ENCODE measurements around the gene HRH1. TPM values are rescaled to one million over a fixed set of nuclear protein-coding genes. Genes with fewer than 3 reads are reported as not detected.

HRH1 gene
- total RNA-seq, 1 donor from 2014 or later = not detected

DNA sequence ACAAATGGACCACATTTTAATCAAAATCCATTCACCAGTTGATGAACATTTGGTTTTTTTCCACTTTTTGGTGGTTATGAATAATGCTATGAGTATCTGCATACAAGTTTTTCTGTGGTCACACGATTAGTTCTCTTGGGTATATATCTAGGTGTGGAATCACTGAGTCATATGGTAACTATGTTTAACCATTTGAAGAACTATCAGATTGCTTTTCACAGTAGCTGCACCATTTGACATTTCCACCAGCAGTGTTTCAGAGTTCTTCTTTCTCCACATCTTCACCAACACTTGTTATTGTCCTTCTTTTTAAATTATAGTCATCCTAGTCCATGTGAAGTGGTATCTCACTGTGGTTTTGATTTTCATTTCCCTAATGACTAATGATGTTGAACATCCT, 84.6 kb downstream of the HRH1 start:
- Mint-ChIP-seq H3K9me3 (peaks cover 2% of the 10 kb centered on the region), H3K27me3 (ENCODE audit: low read depth) (peaks cover 59% of the 10 kb centered on the region), H3K27ac (ENCODE audit: unreplicated experiment) (no peak overlapping the region), H3K4me1 (no peaks in the 10 kb centered on the region), H3K36me3 (ENCODE audit: low read depth) (no peaks in the 10 kb centered on the region), H3K4me3 (no peak overlapping the region)
- TF ChIP-seq, protein P1, sequence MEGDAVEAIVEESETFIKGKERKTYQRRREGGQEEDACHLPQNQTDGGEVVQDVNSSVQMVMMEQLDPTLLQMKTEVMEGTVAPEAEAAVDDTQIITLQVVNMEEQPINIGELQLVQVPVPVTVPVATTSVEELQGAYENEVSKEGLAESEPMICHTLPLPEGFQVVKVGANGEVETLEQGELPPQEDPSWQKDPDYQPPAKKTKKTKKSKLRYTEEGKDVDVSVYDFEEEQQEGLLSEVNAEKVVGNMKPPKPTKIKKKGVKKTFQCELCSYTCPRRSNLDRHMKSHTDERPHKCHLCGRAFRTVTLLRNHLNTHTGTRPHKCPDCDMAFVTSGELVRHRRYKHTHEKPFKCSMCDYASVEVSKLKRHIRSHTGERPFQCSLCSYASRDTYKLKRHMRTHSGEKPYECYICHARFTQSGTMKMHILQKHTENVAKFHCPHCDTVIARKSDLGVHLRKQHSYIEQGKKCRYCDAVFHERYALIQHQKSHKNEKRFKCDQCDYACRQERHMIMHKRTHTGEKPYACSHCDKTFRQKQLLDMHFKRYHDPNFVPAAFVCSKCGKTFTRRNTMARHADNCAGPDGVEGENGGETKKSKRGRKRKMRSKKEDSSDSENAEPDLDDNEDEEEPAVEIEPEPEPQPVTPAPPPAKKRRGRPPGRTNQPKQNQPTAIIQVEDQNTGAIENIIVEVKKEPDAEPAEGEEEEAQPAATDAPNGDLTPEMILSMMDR (conservative IDR thresholded peaks at IDR 0.05) = no peak
- DNase-seq (ENCODE audit: low read depth, low spot score) = no peak

DNA sequence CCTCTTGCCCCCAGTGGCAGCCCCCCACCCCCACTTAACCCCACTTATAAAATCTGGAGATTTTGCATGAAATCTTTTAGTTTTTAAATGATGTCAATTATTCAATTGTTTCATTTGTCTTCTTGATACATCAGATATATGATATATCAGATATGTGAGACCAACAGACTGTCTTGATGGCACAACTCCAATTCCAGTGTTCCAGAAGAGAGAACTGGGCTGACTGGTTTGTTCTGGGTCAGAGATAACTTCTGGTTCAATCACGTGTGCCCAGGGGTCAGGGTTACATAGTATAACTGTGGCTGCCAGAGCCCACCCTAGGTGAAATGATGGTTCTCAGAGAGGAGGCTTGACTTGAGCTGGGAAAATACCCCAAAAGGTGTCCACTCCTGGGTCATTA, 85.5 kb downstream of the HRH1 start:
- no peak overlapping the region for H3K27ac Mint-ChIP-seq (ENCODE audit: unreplicated experiment)
- no peak overlapping the region for H3K4me3 Mint-ChIP-seq
- peaks cover 55% of the 10 kb centered on the region for H3K27me3 Mint-ChIP-seq (ENCODE audit: low read depth)

DNA sequence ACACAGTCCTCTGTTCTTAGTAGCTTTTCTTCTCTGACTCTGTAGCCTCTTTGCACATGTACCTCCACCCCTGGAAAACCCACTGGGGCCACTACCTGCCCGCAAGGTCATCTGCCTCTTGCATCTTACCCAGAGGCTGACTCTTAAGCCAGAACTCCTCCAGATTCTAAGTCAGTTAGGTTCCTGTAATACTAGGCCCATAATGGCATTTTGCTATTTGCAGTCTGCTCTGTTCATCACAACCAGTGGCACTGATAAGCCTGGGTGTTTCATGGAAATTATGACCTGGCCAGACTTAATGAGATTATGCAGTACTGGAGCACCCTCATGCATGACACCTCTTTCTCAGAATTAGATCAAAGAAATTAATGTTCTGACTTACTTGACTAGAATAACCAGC, 86.2 kb downstream of the HRH1 start:
- no peak overlapping the region for H3K4me3 Mint-ChIP-seq
- H3K36me3 Mint-ChIP-seq (ENCODE audit: low read depth) = no peaks in the 10 kb centered on the region

More for the DNA sequence above, 85.5 kb downstream of the HRH1 start:
- no peaks in the 10 kb centered on the region for H3K4me1 Mint-ChIP-seq
- peaks cover 2% of the 10 kb centered on the region for H3K9me3 Mint-ChIP-seq
- H3K36me3 Mint-ChIP-seq (ENCODE audit: low read depth) = no peaks in the 10 kb centered on the region
- TF ChIP-seq, protein P1 (conservative IDR thresholded peaks at IDR 0.05) = no peak
- no peak for DNase-seq (ENCODE audit: low read depth, low spot score)

DNA sequence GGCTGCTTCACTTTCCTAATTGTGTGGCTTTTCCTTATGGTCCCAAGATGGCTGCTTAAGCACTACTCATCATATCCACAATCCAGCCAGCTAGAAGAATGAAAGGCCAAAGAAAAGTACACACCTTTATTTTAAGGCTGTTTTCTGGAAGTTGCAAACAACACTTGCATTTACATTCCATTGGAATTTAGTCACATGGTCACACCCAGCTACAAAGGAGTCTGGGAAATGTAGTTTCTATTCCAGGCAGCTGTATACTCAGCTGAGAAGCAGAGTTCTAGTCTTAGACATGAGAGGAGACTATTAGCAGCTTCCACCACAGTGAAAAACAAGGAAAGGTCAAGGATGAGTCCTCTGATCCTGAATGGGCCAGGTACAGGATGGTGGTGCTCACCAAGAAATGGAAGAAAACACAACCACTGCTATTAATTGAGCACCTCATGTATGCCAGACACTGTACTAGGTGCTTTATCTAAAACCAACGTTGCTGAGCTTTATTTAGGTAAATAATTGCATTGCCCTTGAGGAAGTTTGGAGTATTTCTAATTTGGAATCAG, 89.9 kb downstream of the HRH1 start:
- TF ChIP-seq, protein P1 (conservative IDR thresholded peaks at IDR 0.05) = no peak

More for the DNA sequence above, 86.2 kb downstream of the HRH1 start:
- Mint-ChIP-seq H3K27me3 (ENCODE audit: low read depth) (peaks cover 54% of the 10 kb centered on the region), H3K27ac (ENCODE audit: unreplicated experiment) (no peak overlapping the region), H3K4me1 (no peaks in the 10 kb centered on the region), H3K9me3 (peaks cover 2% of the 10 kb centered on the region)
- TF ChIP-seq, protein P1 (conservative IDR thresholded peaks at IDR 0.05) = no peak
- no peak for DNase-seq (ENCODE audit: low read depth, low spot score)

DNA sequence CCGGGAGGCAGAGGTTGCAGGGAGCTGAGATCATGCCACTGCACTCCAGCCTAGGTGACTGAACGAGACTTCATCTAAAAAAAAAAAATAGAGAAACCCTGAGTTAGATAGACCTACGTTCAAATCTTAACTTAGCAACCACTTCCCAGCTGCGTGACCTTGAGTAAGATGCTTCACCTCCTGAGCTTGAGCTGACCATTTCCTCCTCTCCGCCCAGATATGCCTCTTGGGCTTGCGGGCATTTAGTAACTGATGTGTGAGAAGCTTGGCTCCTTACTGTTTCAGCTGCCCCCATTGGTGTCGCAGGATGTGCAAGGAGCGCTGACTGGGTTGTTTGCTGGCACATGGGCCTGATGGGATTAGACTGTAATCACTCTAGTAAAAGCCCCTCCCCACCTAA, 91.0 kb downstream of the HRH1 start:
- H3K4me3 Mint-ChIP-seq = no peak overlapping the region
- H3K27ac Mint-ChIP-seq (ENCODE audit: unreplicated experiment) = no peak overlapping the region
- H3K9me3 Mint-ChIP-seq = no peaks in the 10 kb centered on the region
- H3K4me1 Mint-ChIP-seq = no peaks in the 10 kb centered on the region
- no peak for DNase-seq (ENCODE audit: low read depth, low spot score)
- TF ChIP-seq, protein P1 (conservative IDR thresholded peaks at IDR 0.05) = no peak
- H3K36me3 Mint-ChIP-seq (ENCODE audit: low read depth) = no peaks in the 10 kb centered on the region
- H3K27me3 Mint-ChIP-seq (ENCODE audit: low read depth) = peaks cover 11% of the 10 kb centered on the region

More for the DNA sequence above, 89.9 kb downstream of the HRH1 start:
- H3K36me3 Mint-ChIP-seq (ENCODE audit: low read depth) = no peaks in the 10 kb centered on the region
- no peak overlapping the region for H3K4me3 Mint-ChIP-seq
- H3K27me3 Mint-ChIP-seq (ENCODE audit: low read depth) = peaks cover 19% of the 10 kb centered on the region
- H3K9me3 Mint-ChIP-seq = no peaks in the 10 kb centered on the region
- DNase-seq (ENCODE audit: low read depth, low spot score) = no peak
- no peak overlapping the region for H3K27ac Mint-ChIP-seq (ENCODE audit: unreplicated experiment)
- no peaks in the 10 kb centered on the region for H3K4me1 Mint-ChIP-seq
